T-helper 1 cell (primary cell): ENCODE measurements around the gene MAL.
"Not testable (repeated sequence)": the region's sequence is repeated elsewhere in the genome, so short reads cannot be mapped to it uniquely, and the experiment has no call there.

ENCODE experiments used
- DNase-seq, 5 donors: peaks; one replicate each; pipeline ENCODE4 v3.0.0-alpha.2; 2012 to 2020

Gene MAL

GRCh38 chr2:95034818-95035217 lies 9.3 kb downstream of the MAL start:
- no peak for DNase-seq

GRCh38 chr2:95036596-95037383 lies 11.3 kb downstream of the MAL start:
- no peak for DNase-seq

GRCh38 chr2:95037384-95037839 lies 11.9 kb downstream of the MAL start:
- no peak for DNase-seq

GRCh38 chr2:95037841-95038585 lies 12.5 kb downstream of the MAL start:
- not testable (repeated sequence) for DNase-seq

- DNase-seq: no peak
These were observed 13.3 kb downstream of the MAL start for GRCh38 chr2:95038635-95039298.

GRCh38 chr2:95039363-95039762 lies 13.9 kb downstream of the MAL start:
- DNase-seq: no peak

- DNase-seq: no peak
These were observed 14.5 kb downstream of the MAL start for GRCh38 chr2:95039978-95040377.

GRCh38 chr2:95040426-95040825 lies 14.9 kb downstream of the MAL start:
- no peak for DNase-seq

- DNase-seq: no peak
These were observed 15.7 kb downstream of the MAL start for GRCh38 chr2:95041060-95041823.

GRCh38 chr2:95041824-95042442 lies 16.4 kb downstream of the MAL start:
- DNase-seq: no peak

- DNase-seq: no peak
These were observed 17.2 kb downstream of the MAL start for GRCh38 chr2:95042472-95043271.

GRCh38 chr2:95043300-95044093 lies 18.0 kb downstream of the MAL start:
- DNase-seq: peak in 1 of 5 donors; percentile 50

GRCh38 chr2:95044601-95045000 lies 19.1 kb downstream of the MAL start:
- no peak for DNase-seq

GRCh38 chr2:95046371-95047112 lies 21.0 kb downstream of the MAL start:
- DNase-seq: no peak

GRCh38 chr2:95047629-95048510 lies 22.4 kb downstream of the MAL start:
- no peak for DNase-seq

GRCh38 chr2:95048825-95049682 lies 23.5 kb downstream of the MAL start:
- no peak for DNase-seq

- DNase-seq: no peak
These were observed 24.1 kb downstream of the MAL start for GRCh38 chr2:95049683-95049955.

GRCh38 chr2:95049961-95050360 lies 24.5 kb downstream of the MAL start:
- no peak for DNase-seq
